Thoracic aorta (tissue), 2 donors: ENCODE data around the gene NR5A2. TPM values are rescaled to one million over a fixed set of nuclear protein-coding genes. Genes with fewer than 3 reads are reported as not detected.

Source experiments
- ATAC-seq: fragments of 150-250 bp; one replicate; pipeline ENCODE4 v1.8.0; 2017; ENCODE audit warnings: low read depth; ENCODE audit not compliant: insufficient number of reproducible peaks, low FRiP score
- DNase-seq: peaks from one replicate; pipeline ENCODE4 v3.0.0-alpha.2; 2020; ENCODE audit warnings: low spot score
- H3K27ac ChIP-seq, 2 donors: fragments of 200-600 bp; sonication (generic); 1 replicate in 1 of 2; 2 replicates in 1 of 2; pipeline ENCODE4 v1.5.1; 2016; ENCODE audit warnings: mild to moderate bottlenecking in 2 of 2, moderate library complexity in 2 of 2
- H3K27me3 ChIP-seq: fragments of 200-600 bp; sonication (generic); replicated peaks from 2 replicates; pipeline ENCODE4 v1.6.0; 2016; ENCODE audit warnings: mild to moderate bottlenecking; ENCODE audit not compliant: insufficient read depth
- H3K36me3 ChIP-seq: fragments of 200-600 bp; sonication (generic); one replicate; pipeline ENCODE4 v1.5.1; 2016
- H3K4me1 ChIP-seq, 2 donors: fragments of 200-600 bp; sonication (generic); 1 replicate in 1 of 2; 2 replicates in 1 of 2; pipeline versions ENCODE4 v1.5.1 to v1.6.0; 2016; ENCODE audit warnings: low read depth in 2 of 2, mild to moderate bottlenecking in 1 of 2; ENCODE audit not compliant: control insufficient read depth in 1 of 2
- H3K4me3 ChIP-seq: fragments of 200-600 bp; sonication (generic); 2 replicates; pipeline ENCODE4 v1.5.1; 2016; ENCODE audit warnings: mild to moderate bottlenecking
- H3K9me3 ChIP-seq: fragments of 200-600 bp; sonication (generic); 2 replicates; pipeline ENCODE4 v1.5.1; 2016
- CTCF ChIP-seq: fragments of 200-600 bp; sonication (generic); IDR thresholded peaks from one replicate; pipeline ENCODE4 v1.5.1; 2019; ENCODE audit warnings: antibody characterized with exemption
- total RNA-seq, 2 donors: library from RNA; depleted of rRNA; stranded (reverse); fragments of >200 nt; gene quantifications; one replicate each; pipeline versions ENCODE4 v1.1.0 to v1.2.3, GENCODE V29; 2016

The NR5A2 gene
- total RNA-seq, 2 donors from 2014 or later = 2.7 to 3.6 TPM

- TF ChIP-seq CTCF = no peak
- peaks cover 26 to 33% of the 10 kb centered on the region in 2 donors for H3K4me1 ChIP-seq
- H3K9me3 ChIP-seq = no peaks in the 10 kb centered on the region
- peaks cover 30% of the 10 kb centered on the region for H3K27me3 ChIP-seq
- ATAC-seq (no peak), DNase-seq (no peak)
- no peak overlapping the region for H3K27ac ChIP-seq
- H3K4me3 ChIP-seq = peak overlapping the region; percentile 73
- H3K36me3 ChIP-seq = no peaks in the 10 kb centered on the region
These were observed 11.7 kb downstream of the NR5A2 start for GRCh38 chr1:200038981-200039848.

- no peak for ATAC-seq
- Histone ChIP-seq H3K36me3 (no peaks in the 10 kb centered on the region), H3K27me3 (peaks cover 30% of the 10 kb centered on the region), H3K4me1 (peaks cover 23 to 30% of the 10 kb centered on the region in 2 donors), H3K4me3 (peak overlapping the region; percentile 73), H3K27ac (no peak overlapping the region), H3K9me3 (no peaks in the 10 kb centered on the region)
- DNase-seq = no peak
- TF ChIP-seq CTCF = no peak
These were observed 12.5 kb downstream of the NR5A2 start for GRCh38 chr1:200039849-200040474.

GRCh38 chr1:200040481-200041138 is 13.1 kb downstream of the NR5A2 start:
- no peak for TF ChIP-seq CTCF
- Histone ChIP-seq H3K36me3 (no peaks in the 10 kb centered on the region), H3K27me3 (peaks cover 30% of the 10 kb centered on the region), H3K27ac (no peak overlapping the region), H3K4me1 (peaks cover 17 to 24% of the 10 kb centered on the region in 2 donors), H3K9me3 (no peaks in the 10 kb centered on the region), H3K4me3 (peak overlapping the region; percentile 25)
- no peak for ATAC-seq
- no peak for DNase-seq

GRCh38 chr1:200041337-200042118 is 14.0 kb downstream of the NR5A2 start:
- ATAC-seq (no peak), DNase-seq (no peak)
- TF ChIP-seq CTCF = no peak
- no peak overlapping the region for H3K27ac ChIP-seq
- H3K36me3 ChIP-seq = no peaks in the 10 kb centered on the region
- H3K4me1 ChIP-seq = peaks cover 17 to 24% of the 10 kb centered on the region in 2 donors
- H3K9me3 ChIP-seq = no peaks in the 10 kb centered on the region
- H3K27me3 ChIP-seq = peaks cover 30% of the 10 kb centered on the region
- H3K4me3 ChIP-seq = peak overlapping the region; percentile 25
